Activated T-cell treated with anti-CD3 and anti-CD28 coated beads for 24 hours (primary cell): Measurements from ENCODE around the gene THRAP3.
"Not testable (repeated sequence)": the region's sequence is repeated elsewhere in the genome, so short reads cannot be mapped to it uniquely, and the experiment has no call there.

Experiments used
- DNase-seq: peaks from one replicate; pipeline ENCODE4 v3.0.0-alpha.2; 2020; ENCODE audit warnings: low read depth

Gene THRAP3

DNA sequence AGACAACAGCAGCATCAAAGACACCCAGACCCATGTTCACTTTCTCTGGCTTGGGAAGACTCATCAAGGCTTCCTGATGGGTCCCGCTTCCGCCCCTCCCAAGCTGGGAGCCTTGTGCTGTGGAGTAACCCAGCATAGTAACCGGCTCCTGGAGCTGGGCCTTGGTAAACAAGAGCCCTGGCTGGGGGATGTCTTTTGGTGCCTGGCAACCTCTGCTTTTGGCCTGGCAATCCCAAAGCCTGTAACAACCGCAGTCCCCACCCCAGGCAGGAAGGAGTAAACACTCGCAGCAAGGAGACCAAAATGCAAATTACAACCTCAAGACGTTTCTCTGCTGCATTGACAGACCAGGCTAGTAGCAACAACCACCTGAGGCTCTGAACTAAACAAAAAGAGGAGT lies 16.9 kb upstream of the THRAP3 start:
- no peak for DNase-seq

- no peak for DNase-seq
Measured at GRCh38 chr1:36208978-36209703, 15.1 kb upstream of the THRAP3 start.

- no peak for DNase-seq
Measured at GRCh38 chr1:36211307-36211706, 12.9 kb upstream of the THRAP3 start.

GRCh38 chr1:36211841-36212240 lies 12.4 kb upstream of the THRAP3 start:
- no peak for DNase-seq

- DNase-seq: no peak
Measured at GRCh38 chr1:36212782-36213181, 11.5 kb upstream of the THRAP3 start.

- no peak for DNase-seq
Measured at GRCh38 chr1:36217670-36218069, 6.6 kb upstream of the THRAP3 start.

DNA sequence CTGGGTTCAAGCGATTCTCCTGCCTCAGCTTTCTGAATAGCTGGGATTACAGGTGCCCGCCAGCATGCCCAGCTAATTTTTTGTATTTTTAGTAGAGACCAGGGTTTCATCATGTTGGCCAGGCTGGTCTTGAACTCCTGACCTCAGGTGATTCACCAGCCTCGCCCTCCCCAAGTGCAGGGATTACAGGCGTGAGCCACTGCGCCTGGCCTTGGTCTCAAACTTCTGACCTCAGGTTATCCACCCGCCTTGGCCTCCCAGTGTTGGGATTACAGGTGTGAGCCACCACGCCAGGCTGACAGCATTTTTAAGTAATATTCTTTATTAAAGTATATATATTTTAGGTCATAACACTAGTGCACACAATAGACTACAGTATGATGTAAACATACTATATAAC lies 2.3 kb upstream of the THRAP3 start:
- not testable (repeated sequence) for DNase-seq

- no peak for DNase-seq
Measured at GRCh38 chr1:36222481-36223380, 1.5 kb upstream of the THRAP3 start.

GRCh38 chr1:36223381-36223995 lies 755 bp upstream of the THRAP3 start:
- peak; percentile 15 for DNase-seq

DNA sequence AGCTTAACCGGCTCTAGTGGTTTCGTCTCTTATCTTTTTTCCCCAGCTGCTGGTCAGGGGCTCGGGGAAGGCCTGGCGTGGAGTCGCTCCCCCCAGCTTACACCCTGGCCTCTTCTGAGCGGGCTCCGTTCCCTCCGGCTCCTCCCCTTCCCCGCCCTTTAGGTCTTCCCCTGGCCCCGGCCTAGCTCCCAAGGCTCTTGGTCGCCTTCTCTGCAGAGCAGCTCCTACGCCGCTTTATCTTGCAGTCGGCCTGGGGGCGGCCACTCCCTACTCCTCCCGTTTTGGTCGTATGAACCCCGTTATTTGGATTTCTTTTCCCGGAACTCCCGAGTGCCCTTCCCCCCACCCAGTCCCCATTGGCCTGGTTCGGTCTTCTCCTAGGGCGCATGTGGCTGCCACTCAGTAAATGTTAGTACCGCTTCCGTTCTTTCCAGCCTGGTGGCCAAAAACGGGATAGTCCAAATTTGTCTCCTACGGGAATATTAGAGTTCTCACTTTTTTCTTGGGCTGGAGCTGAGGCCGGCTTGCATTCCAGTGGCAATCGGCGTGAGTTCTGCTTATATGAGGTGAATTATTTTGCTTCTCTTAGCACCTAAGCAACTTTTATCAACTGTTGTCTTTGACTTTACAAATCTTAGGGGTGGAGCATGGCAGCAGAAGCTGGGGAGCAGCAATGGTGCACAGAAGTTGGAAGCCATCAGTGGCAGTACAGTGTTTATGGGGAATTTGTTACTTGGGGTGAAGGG lies 467 bp downstream of the THRAP3 start:
- DNase-seq: peak; percentile 76

DNA sequence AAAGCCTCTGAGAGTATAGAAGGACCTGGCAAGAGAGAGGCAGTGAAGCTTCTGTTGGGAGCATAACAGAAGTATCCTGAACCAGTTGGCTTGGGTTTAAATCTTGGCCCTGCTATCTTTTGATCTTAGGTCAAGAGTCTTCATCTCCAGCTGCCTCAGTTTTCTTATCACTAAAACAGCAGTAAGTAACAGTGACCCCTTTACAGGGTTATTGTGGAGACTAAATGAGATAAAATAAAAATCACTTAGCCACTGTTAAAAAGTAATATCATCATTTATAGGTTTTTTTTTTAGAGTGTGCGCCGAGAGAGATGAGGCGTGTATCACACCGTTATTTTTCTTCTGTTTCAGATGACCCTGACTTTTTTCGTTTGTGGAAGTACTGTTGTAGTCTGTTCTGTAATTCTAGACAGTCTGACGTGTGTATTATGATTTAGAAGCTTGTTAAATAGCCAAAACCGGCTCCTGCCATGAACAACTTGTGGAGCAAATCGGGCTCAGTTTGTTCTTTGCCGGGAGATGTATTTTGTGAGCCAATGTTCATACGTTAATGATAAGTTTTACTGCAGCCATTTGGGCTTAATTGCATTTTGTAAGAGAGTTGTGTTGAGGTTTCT lies 1.1 kb downstream of the THRAP3 start:
- DNase-seq: no peak

DNA sequence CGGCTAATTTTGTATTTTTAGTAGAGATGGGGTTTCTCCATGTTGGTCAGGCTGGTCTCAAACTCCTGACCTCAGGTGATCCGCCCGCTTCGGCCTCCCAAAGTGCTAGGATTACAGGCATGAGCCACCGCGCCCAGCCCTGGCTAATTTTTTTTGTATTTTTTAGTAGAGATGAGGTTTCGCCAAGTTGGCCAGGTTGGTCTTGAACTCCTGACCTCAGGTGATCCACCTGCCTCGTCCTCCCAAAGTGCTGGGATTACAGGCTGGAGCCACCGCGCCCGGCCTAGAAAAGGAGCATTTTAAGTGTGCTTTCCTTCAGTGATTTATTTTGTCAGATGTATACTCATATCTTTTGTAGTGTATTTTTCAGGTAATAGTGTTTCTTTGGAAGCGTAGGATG lies 6.0 kb downstream of the THRAP3 start:
- not testable (repeated sequence) for DNase-seq

GRCh38 chr1:36231191-36231590 lies 6.9 kb downstream of the THRAP3 start:
- DNase-seq: no peak

DNA sequence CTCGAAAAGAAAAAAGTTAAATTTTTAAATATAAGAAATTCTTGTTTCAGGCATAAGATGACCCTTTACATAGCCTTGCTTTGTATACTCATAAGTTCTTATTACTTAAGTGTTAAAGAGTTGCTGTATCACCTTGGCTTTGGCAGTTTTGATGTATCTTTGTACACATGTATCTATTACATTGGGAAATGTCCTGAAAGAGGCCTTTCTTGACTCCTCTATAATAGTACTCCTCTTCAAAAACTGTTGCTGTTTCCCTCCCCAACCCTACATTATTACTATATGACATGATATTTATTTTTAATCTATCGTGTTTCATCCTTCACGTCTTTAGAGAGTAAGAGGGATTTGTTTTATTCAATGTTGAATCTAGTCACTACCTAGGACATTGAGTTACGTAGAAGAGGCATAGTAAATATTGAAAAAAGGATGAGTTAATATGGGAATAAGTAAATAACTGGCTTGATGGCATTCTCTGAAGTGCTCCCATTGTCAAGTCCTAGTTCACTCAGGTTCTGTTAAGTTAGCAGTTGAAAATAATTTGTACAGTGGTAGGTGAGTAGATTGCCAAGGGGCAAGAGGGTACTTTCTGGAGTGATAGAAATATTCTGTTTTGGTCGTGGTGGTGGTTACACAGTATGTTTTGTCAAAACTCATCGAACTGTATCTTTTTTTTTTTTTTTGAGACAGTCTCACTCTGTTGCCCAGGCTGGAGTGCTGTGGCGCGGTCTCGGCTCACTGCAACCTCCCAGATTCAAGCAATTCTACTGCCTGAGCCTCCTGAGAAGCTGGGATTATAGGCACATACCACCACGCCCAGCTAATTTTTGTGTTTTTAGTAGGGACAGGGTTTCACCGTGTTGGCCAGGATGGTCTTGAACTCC lies 8.2 kb downstream of the THRAP3 start:
- DNase-seq: no peak

DNA sequence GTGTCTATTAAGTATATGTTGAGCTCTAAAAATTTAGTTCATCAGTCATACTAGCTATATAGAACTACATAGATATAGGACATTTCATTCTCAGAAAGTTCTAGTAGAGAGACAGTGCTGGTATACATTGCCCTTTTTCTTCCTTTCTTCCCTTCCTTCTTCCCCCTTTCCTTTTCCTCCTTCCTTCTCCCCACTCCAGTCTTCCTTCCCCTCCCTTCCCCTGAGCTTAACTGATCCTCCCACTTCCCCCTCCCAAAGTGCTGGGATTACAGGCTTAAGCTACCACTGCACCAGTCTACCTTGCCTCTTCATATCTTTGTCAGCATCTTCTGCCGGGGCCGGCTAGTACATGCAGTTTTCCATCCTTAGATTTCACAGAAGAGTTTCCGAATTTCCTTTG lies 12.1 kb downstream of the THRAP3 start:
- no peak for DNase-seq

- DNase-seq: no peak
Measured at GRCh38 chr1:36238433-36238832, 14.2 kb downstream of the THRAP3 start.

DNA sequence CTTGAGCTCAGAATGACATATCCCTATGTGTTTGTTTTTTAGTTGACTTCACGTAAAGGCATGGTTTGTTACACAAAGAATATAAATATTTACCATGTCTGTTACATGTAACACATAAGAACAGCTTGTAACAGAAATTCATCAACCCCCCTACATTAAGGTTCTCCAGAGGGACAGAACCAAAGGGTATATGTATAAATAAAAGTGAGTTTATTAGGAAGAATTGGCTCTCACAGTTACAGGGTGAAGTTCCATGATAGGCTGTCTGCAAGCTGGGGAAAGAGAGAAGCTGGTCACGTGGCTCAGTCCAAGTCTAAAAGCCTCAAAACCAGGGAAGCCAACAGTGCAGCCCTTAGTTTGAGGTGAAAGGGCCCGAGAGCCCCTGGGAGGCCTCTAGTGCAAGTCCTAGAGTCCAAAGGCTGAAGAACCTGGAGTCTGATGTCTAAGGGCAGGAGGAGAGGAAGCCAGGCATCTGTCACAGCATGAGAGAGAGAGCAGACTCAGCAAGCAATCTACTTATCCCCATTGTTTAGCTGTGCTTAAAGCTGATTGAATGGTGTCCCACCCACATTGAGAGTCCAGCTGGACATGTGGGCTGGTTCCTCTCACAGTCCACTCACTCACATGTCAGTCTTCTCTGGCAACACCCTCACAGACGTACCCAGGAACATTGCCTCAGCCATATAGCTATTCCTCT lies 15.8 kb downstream of the THRAP3 start:
- DNase-seq: no peak

DNA sequence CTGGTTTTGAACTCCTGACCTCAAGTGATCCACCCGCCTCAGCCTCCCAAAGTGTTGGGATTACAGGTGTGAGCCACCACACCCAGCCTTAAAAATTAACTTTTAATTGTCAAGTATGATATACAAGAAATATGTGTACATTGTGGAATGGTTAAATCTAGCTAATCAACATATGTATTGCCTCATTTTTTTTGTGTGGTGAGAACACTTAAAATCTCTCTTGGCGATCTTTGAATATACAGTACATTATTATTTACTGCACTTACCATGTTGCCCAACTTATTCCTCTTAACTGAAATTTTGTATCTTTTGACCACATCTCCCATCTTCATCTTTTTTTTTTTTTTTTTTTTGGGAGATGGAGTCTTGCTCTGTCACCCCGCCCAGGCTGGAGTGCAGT lies 23.3 kb downstream of the THRAP3 start:
- DNase-seq: no peak

GRCh38 chr1:36248250-36248894 lies 24.1 kb downstream of the THRAP3 start:
- no peak for DNase-seq
